Activated B cell treated with CpG ODN at 0.5 μM for 24 hours (primary cell): Measurements from ENCODE around the gene PHLPP1. TPM values are rescaled to one million over a fixed set of nuclear protein-coding genes. Genes with fewer than 3 reads are reported as not detected.

Experiments
- ATAC-seq: fragments of 200-7000 bp; cut with Tn5 transposase; one replicate; pipeline ENCODE4 v1.10.0; 2021; ENCODE audit warnings: low read depth, mild to moderate bottlenecking, moderate library complexity
- CTCF ChIA-PET: fragments of 350-600 bp; sonication (Branson Sonifier 250); formaldehyde crosslinking; loops from one replicate; lab custom pipeline; 2021; ENCODE audit warnings: antibody characterized with exemption; lab: Charles Lee
- POLR2A ChIA-PET: fragments of 350-600 bp; sonication (Branson Sonifier 250); formaldehyde crosslinking; loops from one replicate; lab custom pipeline; 2021; ENCODE audit warnings: antibody characterized with exemption; lab: Charles Lee
- DNase-seq: peaks from one replicate; pipeline ENCODE4 v3.0.0; 2022
- H3K27ac Mint-ChIP-seq: one replicate; pipeline ENCODE4 v1.8.0; 2020; ENCODE audit warnings: mixed read lengths
- H3K27me3 Mint-ChIP-seq: one replicate; pipeline ENCODE4 v1.8.0; 2021; ENCODE audit warnings: mixed read lengths
- H3K36me3 Mint-ChIP-seq: one replicate; pipeline ENCODE4 v1.8.0; 2021; ENCODE audit warnings: low read depth, mixed read lengths
- H3K4me1 Mint-ChIP-seq: one replicate; pipeline ENCODE4 v1.8.0; 2021; ENCODE audit warnings: mixed read lengths
- H3K4me3 Mint-ChIP-seq: one replicate; pipeline ENCODE4 v1.8.0; 2020; ENCODE audit warnings: mild to moderate bottlenecking, mixed read lengths
- H3K9me3 Mint-ChIP-seq: one replicate; pipeline ENCODE4 v1.8.0; 2020; ENCODE audit warnings: mixed read lengths
- CTCF ChIP-seq: fragments of 200-600 bp; IDR thresholded peaks from one replicate; pipeline ENCODE4 v1.8.0; 2022; ENCODE audit warnings: antibody characterized with exemption, mild to moderate bottlenecking
- intact Hi-C: fragments of 100-400 bp; cut with micrococcal nuclease; formaldehyde crosslinking; loops from one replicate; pipeline ENCODE4 v1.15.1; 2024
- total RNA-seq: library from RNA; stranded (reverse); gene quantifications from 2 replicates; pipeline ENCODE4 v1.2.3, GENCODE V29; 2022

The PHLPP1 gene
- 13.7 and 16.1 TPM in 2 replicates for total RNA-seq

GRCh38 chr18:62715436-62715758 lies at the start of gene PHLPP1:
TSS of gene PHLPP1 (plus strand) at chr18:62715541. CDS start at chr18:62715684, 143 bp downstream.
- H3K4me3 Mint-ChIP-seq: peak within 1 kb of the TSS; percentile 91
- peaks cover 41% of the 10 kb centered on the region for H3K4me1 Mint-ChIP-seq
- intact Hi-C loops: loop anchor here (1.0 to 5.0 kb wide), 16 partner anchors 69 to 1255 kb away; partner anchors contain the start of genes KDSR, PIGN, RELCH and SERPINB8
- POLR2A ChIA-PET: interaction anchor here (0.7 to 2.3 kb wide), 17 partner anchors 19 to 724 kb away, joined by 3 to 9 read pairs (median 3); partner anchors contain the start of genes VPS4B and ZCCHC2
- H3K27ac Mint-ChIP-seq: peak within 1 kb of the TSS; percentile 89
- H3K9me3 Mint-ChIP-seq: no peaks in the 10 kb centered on the region
- no peak for DNase-seq
- peak; percentile 30 for ATAC-seq
- no peak for TF ChIP-seq CTCF
- H3K27me3 Mint-ChIP-seq: no peaks in the 10 kb centered on the region
- H3K36me3 Mint-ChIP-seq: peaks cover 3% of the 10 kb centered on the region
- CTCF ChIA-PET: interaction anchor here (0.7 to 4.2 kb wide), 19 partner anchors 11 to 726 kb away, joined by 3 to 56 read pairs (median 3); partner anchors contain the start of gene VPS4B

- ATAC-seq: no peak
These were observed 46.1 kb upstream of the PHLPP1 start for GRCh38 chr18:62669225-62669624.

GRCh38 chr18:62670573-62670972 lies 44.8 kb upstream of the PHLPP1 start:
- H3K36me3 Mint-ChIP-seq: no peaks in the 10 kb centered on the region
- ChIA-PET POLR2A (interaction anchor here (0.7 kb wide), 1 partner anchor 151 kb away, joined by 3 read pairs; no protein-coding TSS in a partner anchor), CTCF (no interaction called here)
- TF ChIP-seq CTCF: no peak
- no peaks in the 10 kb centered on the region for H3K27me3 Mint-ChIP-seq
- no peak overlapping the region for H3K4me3 Mint-ChIP-seq
- peaks cover 6% of the 10 kb centered on the region for H3K9me3 Mint-ChIP-seq
- intact Hi-C loops: no loop called here
- DNase-seq: no peak
- H3K27ac Mint-ChIP-seq: no peak overlapping the region
- H3K4me1 Mint-ChIP-seq: no peaks in the 10 kb centered on the region
- ATAC-seq: no peak

More at GRCh38 chr18:62669225-62669624, 46.1 kb upstream of the PHLPP1 start:
- no peak overlapping the region for H3K27ac Mint-ChIP-seq
- H3K4me1 Mint-ChIP-seq: no peaks in the 10 kb centered on the region
- H3K36me3 Mint-ChIP-seq: no peaks in the 10 kb centered on the region
- no peak for DNase-seq
- peaks cover 6% of the 10 kb centered on the region for H3K9me3 Mint-ChIP-seq
- ChIA-PET CTCF (no interaction called here), POLR2A (no interaction called here)
- intact Hi-C loops: no loop called here
- no peak overlapping the region for H3K4me3 Mint-ChIP-seq
- no peaks in the 10 kb centered on the region for H3K27me3 Mint-ChIP-seq
- TF ChIP-seq CTCF: no peak

GRCh38 chr18:62672600-62672999 lies 42.7 kb upstream of the PHLPP1 start:
- ChIA-PET POLR2A (interaction anchor here (0.7 kb wide), 1 partner anchor 93 kb away, joined by 5 read pairs; no protein-coding TSS in a partner anchor), CTCF (no interaction called here)
- no peak overlapping the region for H3K4me3 Mint-ChIP-seq
- H3K27me3 Mint-ChIP-seq: no peaks in the 10 kb centered on the region
- peaks cover 6% of the 10 kb centered on the region for H3K9me3 Mint-ChIP-seq
- H3K27ac Mint-ChIP-seq: no peak overlapping the region
- H3K36me3 Mint-ChIP-seq: no peaks in the 10 kb centered on the region
- no peaks in the 10 kb centered on the region for H3K4me1 Mint-ChIP-seq
- DNase-seq (no peak), ATAC-seq (no peak)
- no peak for TF ChIP-seq CTCF
- intact Hi-C loops: no loop called here

- Mint-ChIP-seq H3K4me1 (no peaks in the 10 kb centered on the region), H3K9me3 (no peaks in the 10 kb centered on the region), H3K27ac (no peak overlapping the region), H3K27me3 (no peaks in the 10 kb centered on the region), H3K36me3 (no peaks in the 10 kb centered on the region), H3K4me3 (no peak overlapping the region)
- ChIA-PET POLR2A (no interaction called here), CTCF (no interaction called here)
- intact Hi-C loops: no loop called here
- no peak for ATAC-seq
- TF ChIP-seq CTCF: no peak
- DNase-seq: no peak
These were observed 36.4 kb upstream of the PHLPP1 start for GRCh38 chr18:62678847-62679485.
